GM12873 (cell line): ENCODE measurements around the gene CNTN1.

ENCODE experiments used
- CTCF ChIP-seq: IDR thresholded peaks from 2 replicates; pipeline ENCODE4 v1.5.1; 2012; ENCODE audit warnings: low read depth, mild to moderate bottlenecking, moderate library complexity, low read length, control low read depth; ENCODE audit not compliant: insufficient read depth; ENCODE audit errors: missing control alignments

CNTN1 gene

DNA sequence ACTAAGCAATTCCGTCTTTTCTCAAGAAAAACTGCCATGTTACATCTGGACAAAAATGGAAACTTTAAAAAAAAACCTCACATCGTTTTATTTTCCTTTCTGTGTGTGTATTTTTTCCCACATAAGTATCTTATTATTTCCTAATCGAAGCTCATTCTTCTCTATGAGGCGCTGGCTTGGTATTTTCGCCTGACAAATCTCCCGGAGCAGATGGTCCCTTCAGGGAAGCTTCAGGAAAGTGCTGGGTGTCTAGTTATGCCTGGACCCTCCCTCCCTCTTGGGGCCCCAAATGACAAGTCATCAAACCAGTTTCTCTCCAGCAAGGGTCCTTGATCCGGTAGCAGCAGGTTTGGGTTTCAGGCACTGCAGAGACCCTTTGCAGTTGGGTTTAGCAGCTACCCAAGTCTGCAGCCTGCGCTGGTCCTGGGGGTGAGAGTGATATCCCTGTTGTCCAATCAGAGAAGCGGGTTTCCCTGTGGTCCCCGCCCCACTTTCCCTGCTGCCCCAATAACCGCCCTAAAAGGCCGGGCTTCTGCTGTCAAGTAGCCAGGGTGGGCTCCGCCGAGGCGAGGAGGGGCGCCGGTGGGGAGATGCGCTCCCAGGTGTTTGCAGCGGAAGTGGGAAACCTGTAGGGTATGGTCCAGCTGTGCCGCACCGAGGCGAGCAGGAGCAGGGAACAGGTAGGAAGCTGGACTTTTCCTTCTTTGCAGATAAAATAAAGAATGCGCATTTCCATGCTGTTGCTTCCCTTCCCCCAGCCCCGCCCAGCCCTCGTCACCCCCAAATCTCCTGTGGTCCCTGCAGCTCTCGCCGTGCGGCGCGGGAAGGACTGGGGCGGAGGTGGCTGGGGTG lies at the start of gene CNTN1:
CNTN1 (plus strand) TSS at position 527 of the 852 bp plus-strand sequence.
- TF ChIP-seq CTCF = no peak

DNA sequence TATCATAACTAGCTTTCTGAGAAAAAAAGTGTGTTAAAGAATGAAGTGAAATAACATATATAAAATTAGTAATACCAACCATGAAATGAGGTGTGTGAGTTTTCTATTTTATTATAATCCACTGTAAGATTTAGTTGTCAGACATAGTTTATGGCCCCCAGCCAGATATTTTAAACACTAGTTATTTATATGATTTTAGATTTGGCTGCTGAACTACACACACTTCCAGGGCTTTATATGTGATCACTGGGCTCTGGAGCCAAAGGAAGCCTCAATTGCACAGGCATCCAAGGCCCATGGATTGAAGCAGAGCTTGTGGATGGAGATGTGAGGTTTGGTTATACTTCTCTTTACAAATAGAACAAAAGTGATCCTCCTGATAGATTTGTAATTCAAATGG lies 48.7 kb upstream of the CNTN1 start:
- TF ChIP-seq CTCF = no peak

- TF ChIP-seq CTCF = no peak
Measured at GRCh38 chr12:40643976-40644375, 48.3 kb upstream of the CNTN1 start.

GRCh38 chr12:40644708-40645107 lies 47.5 kb upstream of the CNTN1 start:
- TF ChIP-seq CTCF = no peak

- no peak for TF ChIP-seq CTCF
Measured at GRCh38 chr12:40645361-40645760, 46.9 kb upstream of the CNTN1 start.

GRCh38 chr12:40646456-40646855 lies 45.8 kb upstream of the CNTN1 start:
- TF ChIP-seq CTCF = no peak

GRCh38 chr12:40646911-40647310 lies 45.3 kb upstream of the CNTN1 start:
- no peak for TF ChIP-seq CTCF

DNA sequence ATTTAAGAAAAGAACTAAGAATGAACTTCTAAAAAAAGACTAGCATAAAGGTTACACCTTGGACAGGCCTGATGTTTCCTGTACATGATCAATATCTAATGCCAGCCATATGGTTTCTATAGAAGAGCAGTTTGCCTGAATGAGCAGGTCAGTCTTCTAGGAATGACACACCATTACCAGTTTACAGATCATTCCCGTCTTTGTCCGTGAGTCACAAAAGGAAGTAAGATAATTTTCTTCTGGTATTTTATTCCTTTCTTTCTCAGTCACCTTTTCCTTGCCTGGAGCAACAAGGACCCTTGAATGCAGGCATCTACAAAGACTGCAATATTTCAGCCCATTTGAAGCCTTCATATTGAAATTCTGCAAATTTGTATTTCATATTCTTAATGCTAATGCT lies 44.6 kb upstream of the CNTN1 start:
- no peak for TF ChIP-seq CTCF
